NT2/D1 (cell line): ENCODE data around the gene FRMPD4.

Experiments
- DNase-seq: peaks from one replicate; pipeline ENCODE4 v3.0.0-alpha.2; 2011; ENCODE audit warnings: low read depth, low spot score
- H3K27me3 ChIP-seq: 2 replicates; pipeline ENCODE4 v1.6.0; 2011; ENCODE audit warnings: mild to moderate bottlenecking; ENCODE audit not compliant: insufficient read length, insufficient read depth
- H3K36me3 ChIP-seq: 2 replicates; pipeline ENCODE4 v1.6.1; 2011; ENCODE audit warnings: mild to moderate bottlenecking, low read length, mixed read lengths; ENCODE audit not compliant: insufficient read depth, insufficient read length
- H3K4me1 ChIP-seq: 2 replicates; pipeline ENCODE4 v1.5.1; 2011; ENCODE audit not compliant: insufficient read depth, insufficient read length
- H3K4me3 ChIP-seq: 2 replicates; pipeline ENCODE4 v1.5.1; 2011; ENCODE audit warnings: low read depth; ENCODE audit not compliant: insufficient read length
- H3K9ac ChIP-seq: 2 replicates; pipeline ENCODE4 v1.6.0; 2011; ENCODE audit warnings: low read depth; ENCODE audit not compliant: insufficient read length
- H3K9me3 ChIP-seq: 2 replicates; pipeline ENCODE4 v1.5.1; 2011; ENCODE audit warnings: mild to moderate bottlenecking, low read length; ENCODE audit not compliant: insufficient read depth
- SUZ12 ChIP-seq: IDR thresholded peaks from 2 replicates; pipeline ENCODE4 v1.6.1; 2011; ENCODE audit not compliant: insufficient read length, insufficient read depth; ENCODE audit errors: extremely low read depth
- YY1 ChIP-seq: IDR thresholded peaks from 2 replicates; pipeline ENCODE4 v1.6.1; 2011; ENCODE audit not compliant: insufficient read length, insufficient read depth
- ZNF274 ChIP-seq: IDR thresholded peaks from 2 replicates; pipeline ENCODE4 v1.6.1; 2011; ENCODE audit warnings: mild to moderate bottlenecking, low read depth, low read length

The FRMPD4 gene

GRCh38 chrX:12673487-12673886 lies 535.2 kb downstream of the FRMPD4 start:
- Histone ChIP-seq H3K36me3 (no peaks in the 10 kb centered on the region), H3K9me3 (no peaks in the 10 kb centered on the region), H3K27me3 (no peaks in the 10 kb centered on the region), H3K4me1 (no peaks in the 10 kb centered on the region), H3K9ac (no peak overlapping the region), H3K4me3 (no peak overlapping the region)
- no peak for DNase-seq
- no peak for TF ChIP-seq SUZ12
- no peak for TF ChIP-seq YY1
- TF ChIP-seq ZNF274: no peak

- no peak overlapping the region for H3K4me3 ChIP-seq
- no peaks in the 10 kb centered on the region for H3K27me3 ChIP-seq
- no peak for DNase-seq
- no peaks in the 10 kb centered on the region for H3K36me3 ChIP-seq
- H3K9me3 ChIP-seq: no peaks in the 10 kb centered on the region
- H3K9ac ChIP-seq: no peak overlapping the region
- H3K4me1 ChIP-seq: no peaks in the 10 kb centered on the region
- TF ChIP-seq ZNF274 (no peak), SUZ12 (no peak), YY1 (no peak)
Observed at GRCh38 chrX:12679522-12679921, 541.2 kb downstream of the FRMPD4 start.

- H3K9me3 ChIP-seq: no peaks in the 10 kb centered on the region
- DNase-seq: no peak
- no peaks in the 10 kb centered on the region for H3K36me3 ChIP-seq
- no peaks in the 10 kb centered on the region for H3K4me1 ChIP-seq
- TF ChIP-seq YY1 (no peak), SUZ12 (no peak), ZNF274 (no peak)
- H3K9ac ChIP-seq: no peak overlapping the region
- H3K27me3 ChIP-seq: no peaks in the 10 kb centered on the region
- H3K4me3 ChIP-seq: no peak overlapping the region
Observed at GRCh38 chrX:12681047-12681446, 542.8 kb downstream of the FRMPD4 start.

DNA sequence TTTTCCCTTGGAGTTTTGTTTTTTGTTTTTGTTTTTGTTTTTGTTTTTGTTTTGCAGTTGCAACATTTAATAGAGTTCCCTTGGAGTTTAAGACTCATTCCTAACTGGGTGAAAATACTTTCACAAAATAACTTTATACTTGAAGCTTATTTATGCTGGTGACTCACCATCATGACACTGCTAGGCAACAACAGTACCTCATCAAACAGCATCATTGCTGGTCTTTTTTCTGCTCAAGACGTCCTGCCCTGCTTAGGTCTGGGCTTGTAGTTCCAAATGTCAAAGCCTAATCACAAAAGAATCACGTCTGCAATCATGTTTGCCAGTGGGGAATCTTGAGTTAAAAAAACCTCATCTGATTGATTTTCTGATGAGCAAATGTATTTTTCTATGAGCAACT lies 547.3 kb downstream of the FRMPD4 start:
- Histone ChIP-seq H3K36me3 (no peaks in the 10 kb centered on the region), H3K4me3 (no peak overlapping the region), H3K9ac (no peak overlapping the region), H3K9me3 (no peaks in the 10 kb centered on the region), H3K27me3 (no peaks in the 10 kb centered on the region), H3K4me1 (no peaks in the 10 kb centered on the region)
- TF ChIP-seq YY1 (no peak), SUZ12 (no peak), ZNF274 (no peak)
- no peak for DNase-seq

DNA sequence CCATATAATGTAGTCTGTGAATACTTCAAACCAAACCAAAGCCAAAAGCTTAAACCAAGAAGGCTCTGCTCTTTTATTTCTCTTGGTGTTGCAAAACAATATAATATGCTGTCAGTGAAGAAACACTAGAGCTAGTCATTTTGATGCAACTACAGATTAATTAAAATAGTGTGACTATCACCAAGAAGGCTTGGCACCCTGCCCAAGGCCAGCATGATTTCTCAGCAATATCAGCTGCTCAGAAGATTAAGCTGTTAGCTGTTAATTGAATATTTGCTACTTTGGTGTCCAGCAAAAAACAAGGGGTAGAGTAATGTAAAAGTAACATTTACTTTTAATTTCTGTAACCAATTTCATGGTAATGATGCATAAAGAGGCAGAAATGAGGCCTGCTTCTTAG lies 548.1 kb downstream of the FRMPD4 start:
- H3K9ac ChIP-seq: no peak overlapping the region
- H3K9me3 ChIP-seq: no peaks in the 10 kb centered on the region
- DNase-seq: no peak

GRCh38 chrX:12690646-12691045 lies 552.4 kb downstream of the FRMPD4 start:
- H3K36me3 ChIP-seq: no peaks in the 10 kb centered on the region
- H3K4me3 ChIP-seq: no peak overlapping the region
- H3K9ac ChIP-seq: no peak overlapping the region
- TF ChIP-seq SUZ12: no peak
- TF ChIP-seq YY1: no peak
- TF ChIP-seq ZNF274: no peak
- no peaks in the 10 kb centered on the region for H3K4me1 ChIP-seq
- no peak for DNase-seq
- H3K27me3 ChIP-seq: no peaks in the 10 kb centered on the region
- H3K9me3 ChIP-seq: no peaks in the 10 kb centered on the region

More for the DNA sequence above, 548.1 kb downstream of the FRMPD4 start:
- TF ChIP-seq ZNF274 (no peak), SUZ12 (no peak)
- H3K4me3 ChIP-seq: no peak overlapping the region
- H3K4me1 ChIP-seq: no peaks in the 10 kb centered on the region
- no peaks in the 10 kb centered on the region for H3K36me3 ChIP-seq
- no peaks in the 10 kb centered on the region for H3K27me3 ChIP-seq

DNA sequence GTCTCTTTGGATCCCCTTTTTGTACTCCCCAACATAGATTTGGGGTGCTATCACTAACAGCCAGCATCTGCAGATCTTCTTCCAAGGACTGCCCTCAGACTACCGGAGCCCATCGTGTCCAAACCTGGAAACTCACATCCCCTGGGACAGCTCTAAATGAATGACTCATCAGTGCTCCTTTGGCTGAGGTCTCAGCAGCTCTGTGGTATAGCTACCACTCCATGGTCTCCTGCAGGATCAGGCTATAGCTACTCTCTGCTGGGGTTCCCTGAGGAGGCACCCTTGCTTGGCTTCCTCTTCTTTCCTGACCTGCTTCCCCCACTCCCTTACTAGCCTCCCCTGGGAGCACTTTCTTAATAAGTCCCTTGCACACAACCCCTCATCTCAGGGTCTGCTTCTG lies 555.5 kb downstream of the FRMPD4 start:
- no peaks in the 10 kb centered on the region for H3K4me1 ChIP-seq
- no peaks in the 10 kb centered on the region for H3K9me3 ChIP-seq
- no peak overlapping the region for H3K9ac ChIP-seq
- DNase-seq: no peak
- no peaks in the 10 kb centered on the region for H3K27me3 ChIP-seq
- no peaks in the 10 kb centered on the region for H3K36me3 ChIP-seq
- H3K4me3 ChIP-seq: no peak overlapping the region
- TF ChIP-seq YY1 (no peak), SUZ12 (no peak), ZNF274 (no peak)

DNA sequence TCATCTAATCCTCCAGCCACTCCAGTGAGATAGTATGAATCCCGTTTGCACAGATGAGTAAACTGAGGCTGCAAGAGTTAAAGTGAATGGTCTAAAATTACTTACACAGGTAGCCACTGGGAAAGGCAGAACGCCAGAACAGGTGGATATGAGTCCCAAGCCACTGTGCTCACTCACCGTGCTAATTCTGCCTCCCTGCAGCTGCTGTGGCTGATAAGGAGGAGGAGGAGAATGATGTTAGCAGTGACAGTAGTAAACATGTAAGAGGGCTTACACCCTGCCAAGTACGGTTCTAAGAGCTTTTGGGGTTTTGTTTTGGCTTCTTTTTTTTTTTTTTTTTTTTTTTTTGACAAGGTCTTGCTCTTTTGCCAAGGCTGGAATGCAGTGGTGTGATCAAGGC lies 562.5 kb downstream of the FRMPD4 start:
- H3K36me3 ChIP-seq: no peaks in the 10 kb centered on the region
- no peaks in the 10 kb centered on the region for H3K4me1 ChIP-seq
- no peak for DNase-seq
- no peaks in the 10 kb centered on the region for H3K9me3 ChIP-seq
- TF ChIP-seq SUZ12: no peak
- no peak for TF ChIP-seq YY1
- no peak for TF ChIP-seq ZNF274
- no peak overlapping the region for H3K4me3 ChIP-seq
- no peaks in the 10 kb centered on the region for H3K27me3 ChIP-seq
- no peak overlapping the region for H3K9ac ChIP-seq
